GM12878 (cell line): ENCODE measurements around the gene BRD1. TPM values are rescaled to one million over a fixed set of nuclear protein-coding genes. Genes with fewer than 3 reads are reported as not detected.

ENCODE experiments used
- BMI1 ChIP-seq: fragments of 450-650 bp; IDR thresholded peaks from 2 replicates; pipeline ENCODE4 v1.6.1; 2016; ENCODE audit warnings: mild to moderate bottlenecking, moderate library complexity, borderline replicate concordance
- IKZF2 ChIP-seq, 2 experiments: fragments of 450-650 bp; IDR thresholded peaks; 2 replicates each; pipeline ENCODE4 v1.6.1; 2017; ENCODE audit warnings: mild to moderate bottlenecking in 2 of 2, moderate library complexity in 2 of 2
- KAT2A ChIP-seq: conservative IDR thresholded peaks from 2 replicates; pipeline ENCODE4 v1.6.1; 2011; ENCODE audit warnings: low read depth, low read length; ENCODE audit not compliant: control insufficient read depth
- NFYB ChIP-seq: IDR thresholded peaks from 2 replicates; pipeline ENCODE4 v1.6.1; 2011; ENCODE audit warnings: low read depth, mild to moderate bottlenecking, low read length, improper control_type of control experiment, moderate library complexity; ENCODE audit not compliant: insufficient read depth
- RELA ChIP-seq: fragments of 450-650 bp; IDR thresholded peaks from 2 replicates; pipeline ENCODE4 v1.8.0; 2014; ENCODE audit warnings: borderline replicate concordance; ENCODE audit not compliant: partially characterized antibody
- SPI1 ChIP-seq: IDR thresholded peaks from 2 replicates; pipeline ENCODE4 v1.6.1; 2011; ENCODE audit warnings: low read depth, mild to moderate bottlenecking, low read length, moderate library complexity, borderline replicate concordance; ENCODE audit not compliant: insufficient read depth
- polyA plus RNA-seq, 11 experiments: library from polyadenylated mRNA; depleted of rRNA in 4 of 11; unstranded in 6 of 11; stranded (reverse) in 5 of 11; fragments of >200 nt; fragmentation: Nextera tagmentation in 4 of 11; fragmentation: Illumina TruSeq in 1 of 11; extraction: Ambion mirVana in 4 of 11; extraction: Trizol in 1 of 11; gene quantifications; 1 replicate in 1 of 11; 2 replicates in 10 of 11; pipeline versions ENCODE4 v1.2.1 to v1.2.3, GENCODE V29; 2011 to 2016; ENCODE audit warnings: inconsistent platforms in 2 of 11, missing spikeins in 2 of 11, low read depth in 1 of 11
- total RNA-seq, 4 experiments: library from RNA; depleted of rRNA in 3 of 4; stranded (reverse); fragments of >200 nt in 3 of 4; fragmentation: Illumina TruSeq in 1 of 4; extraction: Trizol in 1 of 4; gene quantifications; 2 replicates each; pipeline versions ENCODE4 v1.2.1 to v1.2.3, GENCODE V29; 2013 to 2021
- TF ChIP-seq, protein P1 (sequence below): fragments of 450-650 bp; formaldehyde crosslinking; IDR thresholded peaks from 2 replicates; pipeline ENCODE4 v1.4.0; 2020; ENCODE audit warnings: mild to moderate bottlenecking, moderate library complexity
- TF ChIP-seq, protein P2 (sequence below): fragments of 450-650 bp; IDR thresholded peaks from 2 replicates; pipeline ENCODE4 v1.6.1; 2016; ENCODE audit warnings: mild to moderate bottlenecking
- TF ChIP-seq, protein P3 (sequence below): fragments of 450-650 bp; IDR thresholded peaks from 2 replicates; pipeline ENCODE4 v1.6.1; 2014; ENCODE audit warnings: mild to moderate bottlenecking

Gene BRD1
- total and polyA plus RNA-seq, 10 of the 15 experiments (the other 5 are each of a cell fraction or from before 2014, with no cell fraction given) = 0.90 to 26.4 (median 7.1) TPM

DNA sequence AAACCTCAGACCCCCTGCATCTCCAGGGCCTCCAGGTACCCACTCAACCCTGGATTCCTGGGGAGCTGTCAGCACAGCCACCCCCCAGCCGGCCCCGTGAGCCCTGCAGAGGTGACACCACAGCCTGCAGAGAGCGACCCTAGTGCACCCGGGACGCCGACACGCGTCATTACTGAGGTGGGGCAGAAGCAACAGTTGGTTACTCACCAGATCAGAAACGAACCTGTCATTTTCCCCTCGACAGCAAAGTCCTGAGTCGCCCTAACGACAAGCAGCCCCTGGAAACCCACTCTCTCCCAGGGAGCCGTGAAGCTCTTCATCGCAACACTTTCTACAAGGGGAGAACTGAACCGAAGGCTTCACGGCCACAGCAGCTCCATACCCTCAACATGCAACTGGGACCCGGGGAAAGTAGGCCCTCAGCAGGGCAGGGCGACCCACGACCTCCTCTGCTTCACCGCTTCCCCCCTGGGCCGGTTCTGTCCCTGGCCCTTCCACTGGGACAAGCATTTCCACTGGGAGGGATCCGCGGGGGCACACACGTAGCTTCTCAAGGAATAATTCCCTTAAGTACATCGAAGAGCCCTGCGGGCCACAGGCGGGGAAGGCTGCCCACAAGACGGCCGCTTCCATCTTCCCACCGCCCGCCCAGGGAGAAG lies 1.6 kb downstream of the BRD1 start (continued):
- TF ChIP-seq, protein P1, sequence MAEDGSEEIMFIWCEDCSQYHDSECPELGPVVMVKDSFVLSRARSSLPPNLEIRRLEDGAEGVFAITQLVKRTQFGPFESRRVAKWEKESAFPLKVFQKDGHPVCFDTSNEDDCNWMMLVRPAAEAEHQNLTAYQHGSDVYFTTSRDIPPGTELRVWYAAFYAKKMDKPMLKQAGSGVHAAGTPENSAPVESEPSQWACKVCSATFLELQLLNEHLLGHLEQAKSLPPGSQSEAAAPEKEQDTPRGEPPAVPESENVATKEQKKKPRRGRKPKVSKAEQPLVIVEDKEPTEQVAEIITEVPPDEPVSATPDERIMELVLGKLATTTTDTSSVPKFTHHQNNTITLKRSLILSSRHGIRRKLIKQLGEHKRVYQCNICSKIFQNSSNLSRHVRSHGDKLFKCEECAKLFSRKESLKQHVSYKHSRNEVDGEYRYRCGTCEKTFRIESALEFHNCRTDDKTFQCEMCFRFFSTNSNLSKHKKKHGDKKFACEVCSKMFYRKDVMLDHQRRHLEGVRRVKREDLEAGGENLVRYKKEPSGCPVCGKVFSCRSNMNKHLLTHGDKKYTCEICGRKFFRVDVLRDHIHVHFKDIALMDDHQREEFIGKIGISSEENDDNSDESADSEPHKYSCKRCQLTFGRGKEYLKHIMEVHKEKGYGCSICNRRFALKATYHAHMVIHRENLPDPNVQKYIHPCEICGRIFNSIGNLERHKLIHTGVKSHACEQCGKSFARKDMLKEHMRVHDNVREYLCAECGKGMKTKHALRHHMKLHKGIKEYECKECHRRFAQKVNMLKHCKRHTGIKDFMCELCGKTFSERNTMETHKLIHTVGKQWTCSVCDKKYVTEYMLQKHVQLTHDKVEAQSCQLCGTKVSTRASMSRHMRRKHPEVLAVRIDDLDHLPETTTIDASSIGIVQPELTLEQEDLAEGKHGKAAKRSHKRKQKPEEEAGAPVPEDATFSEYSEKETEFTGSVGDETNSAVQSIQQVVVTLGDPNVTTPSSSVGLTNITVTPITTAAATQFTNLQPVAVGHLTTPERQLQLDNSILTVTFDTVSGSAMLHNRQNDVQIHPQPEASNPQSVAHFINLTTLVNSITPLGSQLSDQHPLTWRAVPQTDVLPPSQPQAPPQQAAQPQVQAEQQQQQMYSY = no peak
- TF ChIP-seq BMI1 (no peak), RELA (no peak), SPI1 (no peak), NFYB (no peak), KAT2A (no peak), IKZF2 (IDR thresholded peaks at IDR 0.05) (no peak)
- TF ChIP-seq, protein P2, sequence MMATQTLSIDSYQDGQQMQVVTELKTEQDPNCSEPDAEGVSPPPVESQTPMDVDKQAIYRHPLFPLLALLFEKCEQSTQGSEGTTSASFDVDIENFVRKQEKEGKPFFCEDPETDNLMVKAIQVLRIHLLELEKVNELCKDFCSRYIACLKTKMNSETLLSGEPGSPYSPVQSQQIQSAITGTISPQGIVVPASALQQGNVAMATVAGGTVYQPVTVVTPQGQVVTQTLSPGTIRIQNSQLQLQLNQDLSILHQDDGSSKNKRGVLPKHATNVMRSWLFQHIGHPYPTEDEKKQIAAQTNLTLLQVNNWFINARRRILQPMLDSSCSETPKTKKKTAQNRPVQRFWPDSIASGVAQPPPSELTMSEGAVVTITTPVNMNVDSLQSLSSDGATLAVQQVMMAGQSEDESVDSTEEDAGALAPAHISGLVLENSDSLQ = no peak; the same call in 1 of the 2 replicates
- TF ChIP-seq, protein P3, sequence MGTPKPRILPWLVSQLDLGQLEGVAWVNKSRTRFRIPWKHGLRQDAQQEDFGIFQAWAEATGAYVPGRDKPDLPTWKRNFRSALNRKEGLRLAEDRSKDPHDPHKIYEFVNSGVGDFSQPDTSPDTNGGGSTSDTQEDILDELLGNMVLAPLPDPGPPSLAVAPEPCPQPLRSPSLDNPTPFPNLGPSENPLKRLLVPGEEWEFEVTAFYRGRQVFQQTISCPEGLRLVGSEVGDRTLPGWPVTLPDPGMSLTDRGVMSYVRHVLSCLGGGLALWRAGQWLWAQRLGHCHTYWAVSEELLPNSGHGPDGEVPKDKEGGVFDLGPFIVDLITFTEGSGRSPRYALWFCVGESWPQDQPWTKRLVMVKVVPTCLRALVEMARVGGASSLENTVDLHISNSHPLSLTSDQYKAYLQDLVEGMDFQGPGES = no peak
